ENCODE results near the gene TMEM256.

TMEM256 gene

GRCh38 chr17:7429722-7430121, 25.8 kb upstream of the TMEM256 start:
- DNase-seq, result no peak

- DNase-seq, result no peak
These were observed 24.7 kb upstream of the TMEM256 start, which contains the start of gene SPEM3 for GRCh38 chr17:7428557-7428956. SPEM3 (plus strand) TSS chr17:7428857; CDS start chr17:7428903, 46 bp downstream.

- DNase-seq, result no peak
These were observed 23.7 kb upstream of the TMEM256 start for GRCh38 chr17:7427549-7427948.

GRCh38 chr17:7426896-7427489, 23.1 kb upstream of the TMEM256 start:
- no peak for DNase-seq

GRCh38 chr17:7426203-7426863, 22.4 kb upstream of the TMEM256 start:
- DNase-seq, result no peak

DNA sequence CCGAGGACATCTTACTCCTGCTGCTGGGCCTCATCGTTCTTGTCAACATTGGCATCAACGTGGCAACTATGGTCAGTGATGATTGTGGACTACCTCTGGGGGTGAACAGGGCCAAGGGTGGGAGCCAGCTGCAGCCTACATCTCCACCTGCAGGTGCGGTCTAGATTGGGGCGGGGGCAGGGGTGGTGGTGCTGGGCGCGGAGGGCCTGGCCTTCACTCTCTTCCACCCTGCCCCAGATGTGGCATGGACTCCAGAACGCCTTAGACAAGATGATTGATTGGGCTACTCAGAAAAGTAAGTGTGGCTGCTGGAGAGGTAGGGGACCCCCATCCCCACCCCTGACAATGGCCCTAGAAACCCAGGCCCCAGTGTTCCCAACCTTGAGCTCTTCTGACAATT, 21.9 kb upstream of the TMEM256 start:
- no peak for DNase-seq

- no peak for DNase-seq
These were observed 21.4 kb upstream of the TMEM256 start, which contains the start of gene SPEM2 for GRCh38 chr17:7425316-7425715. SPEM2 (plus strand) TSS chr17:7425616; CDS start chr17:7425689, 73 bp downstream.

DNA sequence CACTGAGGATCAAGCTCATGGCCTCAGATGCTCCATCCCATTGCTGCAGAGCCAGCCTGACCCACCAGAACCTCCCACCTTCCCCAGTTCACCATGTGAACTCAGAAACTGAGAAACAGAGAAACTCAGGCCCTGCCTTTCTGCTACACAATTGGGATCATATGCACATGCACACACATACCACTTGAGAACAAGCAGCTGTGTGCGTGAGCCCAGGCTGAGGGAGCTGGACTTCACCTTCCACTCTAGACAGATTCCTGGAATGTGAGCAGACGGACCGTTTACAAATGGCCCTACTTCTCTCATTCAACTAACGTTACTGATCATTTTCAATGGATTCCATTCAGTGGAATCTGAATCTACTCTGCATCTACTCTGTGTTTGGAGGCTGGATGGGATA, 19.8 kb upstream of the TMEM256 start:
- no peak for DNase-seq

DNA sequence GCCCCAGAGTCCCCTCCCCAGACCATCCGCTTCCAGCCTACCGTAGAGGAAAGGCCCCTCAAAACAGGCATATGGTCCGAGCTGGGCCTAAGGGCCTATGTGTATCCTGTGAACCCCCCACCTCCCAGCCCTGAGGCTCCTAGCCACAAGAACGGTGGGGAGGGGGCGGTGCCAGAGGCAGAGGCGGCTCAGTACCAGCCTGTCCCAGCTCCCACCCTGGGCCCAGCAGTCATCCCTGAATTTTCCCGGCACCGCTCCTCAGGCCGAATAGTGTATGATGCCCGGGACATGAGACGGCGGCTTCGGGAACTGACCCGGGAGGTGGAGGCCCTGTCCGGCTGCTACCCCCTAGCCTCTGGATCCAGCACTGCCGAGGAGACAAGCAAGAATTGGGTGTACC, 17.3 kb upstream of the TMEM256 start:
- DNase-seq, result no peak

GRCh38 chr17:7419819-7420610, 16.1 kb upstream of the TMEM256 start, which contains the start of gene SPEM1:
SPEM1 (plus strand) TSS chr17:7420324; CDS start chr17:7420385, 61 bp downstream.
- no peak for DNase-seq

- no peak for DNase-seq
These were observed 14.7 kb upstream of the TMEM256 start for GRCh38 chr17:7418472-7419152.

DNA sequence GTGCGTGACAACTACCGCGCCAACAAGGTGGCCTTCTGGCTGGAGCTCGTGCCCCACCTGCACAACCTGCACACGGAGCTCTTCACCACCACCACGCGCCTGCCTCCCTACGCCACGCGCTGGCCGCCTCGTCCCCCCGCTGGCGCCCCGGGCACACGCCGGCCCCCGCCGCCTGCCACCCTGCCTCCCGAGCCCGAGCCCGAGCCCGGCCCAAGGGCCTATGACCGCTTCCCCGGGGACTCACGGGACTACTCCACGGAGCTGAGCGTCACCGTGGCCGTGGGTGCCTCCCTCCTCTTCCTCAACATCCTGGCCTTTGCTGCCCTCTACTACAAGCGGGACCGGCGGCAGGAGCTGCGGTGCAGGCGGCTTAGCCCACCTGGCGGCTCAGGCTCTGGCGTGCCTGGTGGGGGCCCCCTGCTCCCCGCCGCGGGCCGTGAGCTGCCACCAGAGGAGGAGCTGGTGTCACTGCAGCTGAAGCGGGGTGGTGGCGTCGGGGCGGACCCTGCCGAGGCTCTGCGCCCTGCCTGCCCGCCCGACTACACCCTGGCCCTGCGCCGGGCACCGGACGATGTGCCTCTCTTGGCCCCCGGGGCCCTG, 13.3 kb upstream of the TMEM256 start:
- DNase-seq, result no peak

DNA sequence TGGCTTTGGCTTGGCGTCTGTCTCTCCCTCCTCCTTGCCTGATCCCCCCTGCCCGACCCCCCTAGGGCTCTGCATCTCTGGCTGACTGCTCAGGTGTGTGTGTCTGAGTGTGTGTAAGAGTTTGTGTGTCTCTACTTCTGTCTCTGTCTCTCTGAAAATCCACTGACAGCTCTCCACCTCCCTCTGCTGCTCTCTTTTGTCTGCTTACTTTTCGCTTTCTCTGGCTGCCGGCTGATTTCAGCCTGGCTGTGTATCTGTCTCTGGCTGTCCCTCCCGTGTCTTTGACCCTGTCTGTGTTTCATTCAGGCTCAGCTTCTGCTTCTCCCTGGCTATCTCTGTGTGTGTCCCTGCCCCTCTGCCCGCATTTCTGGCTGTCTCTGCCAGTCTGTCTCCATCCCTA, 12.4 kb upstream of the TMEM256 start:
- DNase-seq, result no peak

DNA sequence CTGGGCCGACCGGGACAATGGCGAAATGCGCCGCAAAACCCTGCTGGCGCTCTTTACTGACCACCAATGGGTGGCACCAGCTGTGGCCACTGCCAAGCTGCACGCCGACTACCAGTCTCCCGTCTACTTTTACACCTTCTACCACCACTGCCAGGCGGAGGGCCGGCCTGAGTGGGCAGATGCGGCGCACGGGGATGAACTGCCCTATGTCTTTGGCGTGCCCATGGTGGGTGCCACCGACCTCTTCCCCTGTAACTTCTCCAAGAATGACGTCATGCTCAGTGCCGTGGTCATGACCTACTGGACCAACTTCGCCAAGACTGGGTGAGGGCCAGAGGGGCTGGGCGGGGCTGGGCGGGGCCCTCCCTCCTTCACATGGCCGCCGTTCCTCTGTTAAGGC, 11.9 kb upstream of the TMEM256 start:
- DNase-seq, result no peak

GRCh38 chr17:7414837-7415236, 10.9 kb upstream of the TMEM256 start:
- no peak for DNase-seq

- DNase-seq, result no peak
These were observed 9.6 kb upstream of the TMEM256 start for GRCh38 chr17:7413346-7413985.

DNA sequence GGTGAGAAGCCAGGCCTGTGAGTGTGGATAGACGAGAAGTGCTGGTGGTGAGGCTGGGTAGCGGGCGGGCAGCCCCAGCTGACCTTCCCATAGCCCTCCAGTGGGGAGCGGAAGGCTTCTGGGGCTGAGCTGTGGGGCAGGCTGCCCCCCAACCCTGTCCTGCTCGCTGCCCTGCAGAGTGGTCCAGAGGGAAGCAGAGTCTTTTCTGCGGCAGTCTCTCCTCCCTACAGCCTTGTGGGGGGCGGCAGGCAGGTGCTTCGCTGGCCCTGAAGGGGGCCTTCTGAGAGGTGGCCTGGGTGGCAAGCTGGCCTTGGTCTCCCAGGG, 7.5 kb upstream of the TMEM256 start:
- DNase-seq, result no peak

DNA sequence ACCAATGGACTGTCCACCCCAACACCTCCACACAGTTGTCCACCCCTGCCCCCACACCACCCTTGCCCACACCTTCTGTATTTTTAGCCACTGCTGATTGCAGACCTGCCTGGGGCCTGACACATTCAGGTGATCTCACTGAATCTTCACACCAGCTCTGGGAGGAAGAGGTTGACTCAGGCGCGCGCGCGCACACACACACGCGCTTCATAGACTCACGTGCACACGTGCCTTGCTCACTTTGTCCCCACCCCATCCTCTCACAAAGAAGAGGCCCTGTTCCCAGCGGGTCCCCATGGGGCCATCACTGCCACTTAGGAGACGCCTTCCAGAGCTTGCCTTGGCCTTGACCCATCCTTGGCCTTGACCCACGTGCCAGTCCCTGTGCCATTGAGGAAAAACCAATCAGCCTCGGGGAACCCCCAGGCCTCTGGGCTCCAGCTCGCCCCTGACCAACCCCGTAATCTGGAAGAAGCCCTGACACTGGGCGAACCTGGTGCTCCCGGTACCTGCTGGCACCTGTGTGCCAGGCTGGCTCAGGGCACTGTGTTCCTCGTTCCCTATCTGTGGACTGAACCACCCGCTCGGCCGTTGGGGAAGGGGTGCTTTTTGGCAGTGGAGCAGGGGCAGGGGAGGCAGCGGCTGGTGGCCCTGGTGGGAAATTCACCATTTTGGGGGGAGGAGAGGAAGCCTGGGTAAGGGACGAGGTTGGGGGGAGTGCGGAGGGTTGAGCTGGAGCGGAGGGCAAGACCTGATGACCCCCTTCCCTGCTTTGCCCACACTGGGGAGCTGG, 6.9 kb upstream of the TMEM256 start:
- DNase-seq, result no peak

- DNase-seq, result no peak
These were observed 5.8 kb upstream of the TMEM256 start for GRCh38 chr17:7409716-7410115.

- no peak for DNase-seq
These were observed 5.0 kb upstream of the TMEM256 start for GRCh38 chr17:7408863-7409262.

GRCh38 chr17:7408252-7408727, 4.4 kb upstream of the TMEM256 start:
- no peak for DNase-seq

Measured in fibroblast of skin of back (primary cell).